HepG2 (cell line): Measurements from ENCODE around the gene ADAM15. TPM values are rescaled to one million over a fixed set of nuclear protein-coding genes. Genes with fewer than 3 reads are reported as not detected.
A peak's percentile ranks its signal among the peaks of the same experiment; 100 is the strongest.

Experiments
- BORCS8-MEF2B ChIP-seq: sonication (generic); formaldehyde crosslinking; IDR thresholded peaks from 2 replicates; pipeline ENCODE4 v1.8.0; 2022; ENCODE audit warnings: mild to moderate bottlenecking, missing genetic modification reagents
- HIC2 ChIP-seq: sonication (generic); formaldehyde crosslinking; IDR thresholded peaks from 2 replicates; pipeline ENCODE4 v1.9.0; 2022; ENCODE audit warnings: low read depth, missing genetic modification reagents
- IRX3 ChIP-seq: sonication (generic); formaldehyde crosslinking; IDR thresholded peaks from 2 replicates; pipeline ENCODE4 v1.8.1; 2023; ENCODE audit warnings: mild to moderate bottlenecking, low read depth, missing genetic modification reagents, borderline replicate concordance
- ISX ChIP-seq: sonication (generic); formaldehyde crosslinking; conservative IDR thresholded peaks from 2 replicates; pipeline ENCODE4 v1.5.0; 2020; ENCODE audit warnings: missing genetic modification reagents
- JARID2 ChIP-seq: sonication (generic); formaldehyde crosslinking; IDR thresholded peaks from 2 replicates; pipeline ENCODE4 v1.8.1; 2023; ENCODE audit warnings: missing genetic modification reagents, inconsistent platforms; ENCODE audit not compliant: insufficient replicate concordance
- KDM5A ChIP-seq: fragments of 200-600 bp; sonication (generic); IDR thresholded peaks from 2 replicates; pipeline ENCODE4 v1.7.0; 2018; ENCODE audit warnings: antibody characterized with exemption, mild to moderate bottlenecking, low read length, borderline replicate concordance
- MIER2 ChIP-seq: IDR thresholded peaks from 2 replicates; pipeline ENCODE4 v1.6.1; 2016; ENCODE audit warnings: missing biosample characterization, missing genetic modification reagents
- MTF2 ChIP-seq: sonication (generic); formaldehyde crosslinking; IDR thresholded peaks from 2 replicates; pipeline ENCODE4 v1.5.0; 2020; ENCODE audit warnings: missing genetic modification reagents, borderline replicate concordance
- NFE2L1 ChIP-seq: sonication (generic); formaldehyde crosslinking; IDR thresholded peaks from 2 replicates; pipeline ENCODE4 v1.4.0; 2020; ENCODE audit warnings: missing genetic modification reagents, mild to moderate bottlenecking, borderline replicate concordance
- PAF1 ChIP-seq: IDR thresholded peaks from 2 replicates; pipeline ENCODE4 v1.6.1; 2016; ENCODE audit warnings: missing genetic modification reagents, missing compliant biosample characterization
- POLR2A ChIP-seq, 2 experiments: IDR thresholded peaks; 2 replicates each; pipeline ENCODE4 v1.6.1; 2011; ENCODE audit warnings: low read depth in 2 of 2, low read length in 2 of 2, mild to moderate bottlenecking in 1 of 2, moderate library complexity in 1 of 2; ENCODE audit not compliant: insufficient read depth in 1 of 2
- SAP130 ChIP-seq: IDR thresholded peaks from 2 replicates; pipeline ENCODE4 v1.6.1; 2016; ENCODE audit warnings: low read depth
- SP140L ChIP-seq: sonication (generic); formaldehyde crosslinking; IDR thresholded peaks from 2 replicates; pipeline ENCODE4 v1.4.0; 2020; ENCODE audit warnings: missing genetic modification reagents, borderline replicate concordance
- SPEN ChIP-seq: sonication (generic); formaldehyde crosslinking; IDR thresholded peaks from 2 replicates; pipeline ENCODE4 v1.5.1; 2020; ENCODE audit warnings: low read depth, mild to moderate bottlenecking, missing genetic modification reagents
- UBTF ChIP-seq: sonication (generic); formaldehyde crosslinking; IDR thresholded peaks from 2 replicates; pipeline ENCODE4 v1.4.0; 2020; ENCODE audit warnings: mild to moderate bottlenecking, missing genetic modification reagents
- YEATS2 ChIP-seq: sonication (generic); formaldehyde crosslinking; IDR thresholded peaks from 2 replicates; pipeline ENCODE4 v1.4.0; 2020; ENCODE audit warnings: missing genetic modification reagents, borderline replicate concordance
- ZHX1 ChIP-seq: sonication (generic); formaldehyde crosslinking; IDR thresholded peaks from 2 replicates; pipeline ENCODE4 v1.8.1; 2022; ENCODE audit warnings: low read depth, mild to moderate bottlenecking, missing genetic modification reagents
- ZIK1 ChIP-seq: sonication (generic); formaldehyde crosslinking; IDR thresholded peaks from 2 replicates; pipeline ENCODE4 v1.5.0; 2020; ENCODE audit warnings: mild to moderate bottlenecking, low read depth, missing genetic modification reagents, borderline replicate concordance
- ZMAT5 ChIP-seq: sonication (generic); formaldehyde crosslinking; IDR thresholded peaks from 2 replicates; pipeline ENCODE4 v1.5.0; 2020; ENCODE audit warnings: mild to moderate bottlenecking, low read depth, missing genetic modification reagents, borderline replicate concordance
- ZNF264 ChIP-seq: sonication (generic); formaldehyde crosslinking; IDR thresholded peaks from 2 replicates; pipeline ENCODE4 v1.4.0; 2020; ENCODE audit warnings: missing genetic modification reagents
- ZNF580 ChIP-seq: IDR thresholded peaks from 2 replicates; pipeline ENCODE4 v1.6.1; 2016; ENCODE audit warnings: low read depth, borderline replicate concordance
- polyA plus RNA-seq, 8 experiments: library from polyadenylated mRNA; depleted of rRNA in 3 of 8; stranded (reverse) in 7 of 8; unstranded in 1 of 8; fragments of >200 nt; fragmentation: Illumina TruSeq in 4 of 8; extraction: Trizol in 4 of 8; gene quantifications; 2 replicates each; pipeline versions ENCODE4 v1.2.1 to v1.2.3, GENCODE V29; 2011 to 2016; ENCODE audit warnings: low read depth in 4 of 8, missing spikeins in 1 of 8, mixed read lengths in 1 of 8; ENCODE audit not compliant: insufficient read depth in 1 of 8
- total RNA-seq, 5 experiments: library from RNA; depleted of rRNA; stranded (reverse); fragments of >200 nt; fragmentation: Illumina TruSeq; extraction: Trizol; gene quantifications; 2 replicates each; pipeline ENCODE4 v1.2.3, GENCODE V29; 2016; ENCODE audit warnings: low read depth in 1 of 5

Gene ADAM15
- total and polyA plus RNA-seq, 2 of the 13 experiments (the other 11 are each of a cell fraction or from before 2014, with no cell fraction given): 17.9 to 25.6 TPM

GRCh38 chr1:155017041-155017945 is 33.8 kb upstream of the ADAM15 start (continued):
- TF ChIP-seq ZHX1 (peak; percentile 74; the same call in 1 of the 2 replicates), YEATS2 (CRISPR knock-in tag) (peak; percentile 84; the same call in 1 of the 2 replicates), ZMAT5 (no peak), SPEN (CRISPR knock-in tag) (peak; percentile 81), ZNF580 (peak; percentile 90), SP140L (CRISPR knock-in tag) (0 out of 2 replicates have a peak, but pooled peaks have one; percentile 82), MTF2 (0 out of 2 replicates have a peak, but pooled peaks have one; percentile 76), POLR2A (IDR thresholded peaks at IDR 0.05; ENCODE audit: insufficient read depth in 1 of 2, low read depth in 2 of 2, low read length in 2 of 2) (peak in 1 of 2 experiments; percentile 42; a peak in 1 of 4 replicates), HIC2 (CRISPR knock-in tag) (peak; percentile 97), KDM5A (no peak), ZIK1 (peak; percentile 83), PAF1 (CRISPR knock-in tag) (peak; percentile 98), SAP130 (CRISPR knock-in tag) (peak; percentile 91), NFE2L1 (CRISPR knock-in tag) (no peak), MIER2 (CRISPR knock-in tag) (peak; percentile 85), ISX (no peak), BORCS8-MEF2B (CRISPR knock-in tag) (peak; percentile 92), ZNF264 (CRISPR knock-in tag) (0 out of 2 replicates have a peak, but pooled peaks have one; percentile 20), JARID2 (peak; percentile 73), UBTF (peak; percentile 98), IRX3 (CRISPR knock-in tag) (no peak)
